ENCODE measurements around the gene LRWD1. TPM values are rescaled to one million over a fixed set of nuclear protein-coding genes. Genes with fewer than 3 reads are reported as not detected.

Gene LRWD1
- total and polyA plus RNA-seq, 9 of the 15 experiments (the other 6 are each of a cell fraction or from before 2014, with no cell fraction given) = 0.61 to 66.0 (median 33.2) TPM

- WGBS (ENCODE audit: insufficient coverage, low coverage, missing lambda C conversion rate) = 94% methylated on average over 15 of the region's 15 CpGs
- Histone ChIP-seq H3K79me2 (ENCODE audit: control insufficient read depth, insufficient read depth, low read length) (no peaks in the 10 kb centered on the region), H3K36me3 (ENCODE audit: control insufficient read depth, insufficient read depth, low read length) (peaks cover 17% of the 10 kb centered on the region; the same call in 1 of the 3 replicates), H3K27ac (ENCODE audit: extremely low read depth, low read depth, low read length) (no peak overlapping the region), H3K4me3 (no peak overlapping the region), H3K4me2 (ENCODE audit: insufficient read depth, low read length) (no peak overlapping the region), H3K27me3 (ENCODE audit: control insufficient read depth in 2 of 2, insufficient read depth in 2 of 2, low read length in 2 of 2) (no peaks in the 10 kb centered on the region), H3K9ac (ENCODE audit: insufficient read depth in 1 of 2, low read depth in 2 of 2, low read length in 2 of 2) (no peak overlapping the region), H3K4me1 (replicated peaks in 1 of 2; ENCODE audit: control insufficient read depth in 2 of 2, insufficient read depth in 2 of 2, low read length in 2 of 2) (peaks cover 16 to 44% of the 10 kb centered on the region in 2 experiments), H2AFZ (ENCODE audit: low read depth, low read length) (no peak overlapping the region), H4K20me1 (replicated peaks; ENCODE audit: control insufficient read depth, insufficient read depth, low read length) (no peaks in the 10 kb centered on the region), H3K9me1 (ENCODE audit: control insufficient read depth, insufficient read depth, low read length) (no peaks in the 10 kb centered on the region), H3K9me3 (replicated peaks; ENCODE audit: control insufficient read depth, insufficient read depth, low read depth, low read length) (no peaks in the 10 kb centered on the region)
- CTCF ChIA-PET (ENCODE audit: low intra/inter-chr PET ratio) = no interaction called here
- ATAC-seq (no peak), DNase-seq (ENCODE audit: extremely low read depth in 1 of 4, low spot score in 3 of 4) (no peak), FAIRE-seq (no peak)
- POLR2A ChIA-PET = interaction anchor here (0.7 to 1.0 kb wide), 2 partner anchors 9 to 143 kb away, joined by 4 read pairs; no protein-coding TSS in a partner anchor
- TF ChIP-seq POLR2B (IDR thresholded peaks at IDR 0.05; ENCODE audit: low read depth, partially characterized antibody) = no peak
- TF ChIP-seq ZNF121 (CRISPR knock-in tag; conservative IDR thresholded peaks at IDR 0.05) = peak; percentile 74
- TF ChIP-seq ZNF696 (CRISPR knock-in tag; conservative IDR thresholded peaks at IDR 0.05) = no peak
- TF ChIP-seq PTRF (tag; IDR thresholded peaks at IDR 0.05) = no peak
- TF ChIP-seq ZNF316 (IDR thresholded peaks at IDR 0.05) = no peak
- no peak for TF ChIP-seq NCOA2 (IDR thresholded peaks at IDR 0.05; ENCODE audit: partially characterized antibody in 2 of 2)
- no peak for TF ChIP-seq ZFX (CRISPR knock-in tag; IDR thresholded peaks at IDR 0.05)
- no peak for TF ChIP-seq NUFIP1 (IDR thresholded peaks at IDR 0.05; ENCODE audit: partially characterized antibody)
- TF ChIP-seq NR2C1 (IDR thresholded peaks at IDR 0.05) = peak; percentile 34; the same call in 1 of the 2 replicates
- 0 out of 2 replicates have a peak, but pooled peaks have one; percentile 19 for TF ChIP-seq NR2C1 (tag; IDR thresholded peaks at IDR 0.05)
- no peak for TF ChIP-seq ZNF280A (IDR thresholded peaks at IDR 0.05; ENCODE audit: low read depth, partially characterized antibody)
- no peak for TF ChIP-seq ZNF586 (CRISPR knock-in tag; conservative IDR thresholded peaks at IDR 0.05)
- no peak for TF ChIP-seq CBX1 (IDR thresholded peaks at IDR 0.05; ENCODE audit: low read depth)
- no TSS peak for BruUV-seq (replicated peaks)
- in situ Hi-C loops (cut with MboI) = no loop called here
- intact Hi-C loops (cut with micrococcal nuclease) = no loop called here
Observed at GRCh38 chr7:102449136-102449535, 15.6 kb upstream of the LRWD1 start.

Measured in K562 (cell line).